HS-27A (cell line): ENCODE measurements around the gene LRMDA.
"Not testable (repeated sequence)": the region's sequence is repeated elsewhere in the genome, so short reads cannot be mapped to it uniquely, and the experiment has no call there.

ENCODE experiments used
- DNase-seq: peaks from one replicate; pipeline ENCODE4 v3.0.0-alpha.2; 2012; ENCODE audit warnings: low read depth, missing footprints

Gene LRMDA

GRCh38 chr10:76509446-76509845 is 1078.0 kb downstream of the LRMDA start:
- DNase-seq = no peak

GRCh38 chr10:76514321-76514720 is 1082.9 kb downstream of the LRMDA start:
- DNase-seq = no peak

- no peak for DNase-seq
These were observed 1083.4 kb downstream of the LRMDA start for GRCh38 chr10:76514869-76515268.

GRCh38 chr10:76522547-76522946 is 1091.1 kb downstream of the LRMDA start:
- no peak for DNase-seq

GRCh38 chr10:76523246-76523645 is 1091.8 kb downstream of the LRMDA start:
- DNase-seq = no peak

- no peak for DNase-seq
These were observed 1092.4 kb downstream of the LRMDA start for GRCh38 chr10:76523791-76524351.

GRCh38 chr10:76526833-76527232 is 1095.4 kb downstream of the LRMDA start:
- DNase-seq = not testable (repeated sequence)

- no peak for DNase-seq
These were observed 1108.9 kb downstream of the LRMDA start for GRCh38 chr10:76540331-76540730.

GRCh38 chr10:76540786-76541185 is 1109.4 kb downstream of the LRMDA start:
- no peak for DNase-seq

- no peak for DNase-seq
These were observed 1110.4 kb downstream of the LRMDA start for GRCh38 chr10:76541852-76542251.

GRCh38 chr10:76542307-76542930 is 1111.0 kb downstream of the LRMDA start:
- DNase-seq = no peak

- DNase-seq = no peak
These were observed 1112.2 kb downstream of the LRMDA start for GRCh38 chr10:76543655-76544054.

- DNase-seq = no peak
These were observed 1113.4 kb downstream of the LRMDA start for GRCh38 chr10:76544789-76545188.

- DNase-seq = no peak
These were observed 1115.0 kb downstream of the LRMDA start for GRCh38 chr10:76546411-76546810.

- DNase-seq = peak; percentile 43
These were observed 1116.0 kb downstream of the LRMDA start for GRCh38 chr10:76547352-76547972.

GRCh38 chr10:76548716-76549115 is 1117.3 kb downstream of the LRMDA start:
- no peak for DNase-seq

- DNase-seq = no peak
These were observed 1117.7 kb downstream of the LRMDA start for GRCh38 chr10:76549171-76549570.

- DNase-seq = no peak
These were observed 1119.4 kb downstream of the LRMDA start for GRCh38 chr10:76550806-76551205.

GRCh38 chr10:76552091-76552873 is 1120.9 kb downstream of the LRMDA start:
- no peak for DNase-seq

- DNase-seq = no peak
These were observed 1122.0 kb downstream of the LRMDA start for GRCh38 chr10:76553263-76554032.

- no peak for DNase-seq
These were observed 1122.6 kb downstream of the LRMDA start for GRCh38 chr10:76554033-76554408.

- no peak for DNase-seq
These were observed 1123.1 kb downstream of the LRMDA start for GRCh38 chr10:76554478-76554877.
